ENCODE measurements around the gene DZIP3. TPM values are rescaled to one million over a fixed set of nuclear protein-coding genes. Genes with fewer than 3 reads are reported as not detected.

DZIP3 gene
- total RNA-seq, 2 experiments from 2014 or later: 11.3 to 11.4 TPM

DNA sequence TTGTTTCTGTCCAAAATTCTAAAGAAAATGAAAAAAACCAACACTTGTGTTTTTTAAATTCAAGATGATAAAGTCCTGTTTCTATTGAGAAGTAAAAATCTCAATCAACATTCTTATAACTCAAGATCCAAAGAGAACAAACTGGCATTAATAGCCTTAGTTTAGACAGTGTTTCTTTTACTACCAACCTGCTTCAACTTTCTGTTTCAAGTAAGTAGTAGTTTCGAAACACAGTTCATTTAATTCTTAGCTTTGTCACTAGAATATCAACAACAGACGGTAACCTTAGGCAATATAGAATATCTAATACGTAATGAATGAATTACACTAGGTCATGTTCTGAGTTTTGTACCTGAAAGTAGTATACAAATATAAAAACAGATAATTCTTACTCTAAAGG lies 24.0 kb upstream of the DZIP3 start:
- CTCF ChIA-PET: interaction anchor here (1.4 kb wide), 1 partner anchor 12 kb away, joined by 5 read pairs; no protein-coding TSS in a partner anchor
- peaks cover 35% of the 10 kb centered on the region for H3K36me3 Mint-ChIP-seq
- H3K9me3 Mint-ChIP-seq: no peaks in the 10 kb centered on the region
- H3K27ac Mint-ChIP-seq: no peak overlapping the region
- H3K4me3 Mint-ChIP-seq: no peak overlapping the region
- H3K27me3 Mint-ChIP-seq: no peaks in the 10 kb centered on the region
- no peak for DNase-seq
- POLR2A ChIA-PET: no interaction called here
- peaks cover 3% of the 10 kb centered on the region for H3K4me1 Mint-ChIP-seq (ENCODE audit: low read depth)
- intact Hi-C loops (cut with micrococcal nuclease): no loop called here

DNA sequence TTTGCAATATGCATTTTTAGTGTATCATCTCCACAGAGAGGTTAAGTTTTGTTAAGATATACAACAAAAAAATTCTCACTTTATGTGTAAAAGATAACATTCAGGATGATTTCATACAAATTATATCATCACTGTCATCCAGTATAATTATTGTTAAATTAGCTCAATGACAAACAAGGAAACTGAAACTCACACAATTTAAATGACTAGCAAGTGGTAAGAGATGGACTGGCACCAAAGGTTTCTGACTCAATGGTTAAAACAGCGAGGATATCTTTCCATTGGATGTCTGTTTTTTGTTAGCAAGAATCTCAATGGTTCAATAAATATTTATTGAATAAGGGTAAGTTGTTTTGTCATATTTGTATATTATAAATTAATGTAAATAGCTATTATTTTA lies 22.9 kb upstream of the DZIP3 start:
- Mint-ChIP-seq H3K4me3 (no peak overlapping the region), H3K9me3 (no peaks in the 10 kb centered on the region), H3K27me3 (no peaks in the 10 kb centered on the region), H3K4me1 (ENCODE audit: low read depth) (peaks cover 3% of the 10 kb centered on the region), H3K36me3 (peaks cover 30% of the 10 kb centered on the region), H3K27ac (no peak overlapping the region)
- POLR2A ChIA-PET: interaction anchor here (1.4 kb wide), 1 partner anchor 14 kb away, joined by 4 read pairs; no protein-coding TSS in a partner anchor
- intact Hi-C loops (cut with micrococcal nuclease): no loop called here
- CTCF ChIA-PET: interaction anchor here (1.6 kb wide), 1 partner anchor 14 kb away, joined by 4 read pairs; no protein-coding TSS in a partner anchor
- no peak for DNase-seq

DNA sequence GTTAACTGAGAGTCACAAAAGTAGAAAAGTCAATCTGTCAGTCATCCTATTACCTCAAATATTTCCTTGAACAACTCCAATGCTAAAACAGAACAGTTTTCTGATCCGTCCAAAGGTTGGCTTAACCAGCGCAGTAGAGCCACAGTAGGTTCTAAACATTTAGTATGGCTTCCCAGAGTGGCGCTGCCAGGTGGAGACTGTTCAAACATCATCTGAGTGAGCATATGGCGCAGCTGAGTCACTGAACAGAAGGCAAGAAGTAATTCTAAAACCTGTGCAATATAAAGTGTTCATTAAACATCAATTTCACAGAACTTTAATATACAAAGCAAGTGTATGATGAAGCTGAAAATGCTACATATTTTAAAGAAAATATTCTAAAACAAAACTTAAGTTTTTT lies 20.2 kb upstream of the DZIP3 start:
- H3K36me3 Mint-ChIP-seq: peaks cover 43% of the 10 kb centered on the region
- CTCF ChIA-PET: no interaction called here
- no peaks in the 10 kb centered on the region for H3K27me3 Mint-ChIP-seq
- peaks cover 5% of the 10 kb centered on the region for H3K9me3 Mint-ChIP-seq
- H3K27ac Mint-ChIP-seq: no peak overlapping the region
- H3K4me3 Mint-ChIP-seq: no peak overlapping the region
- no peak for DNase-seq
- H3K4me1 Mint-ChIP-seq (ENCODE audit: low read depth): peaks cover 3% of the 10 kb centered on the region
- POLR2A ChIA-PET: no interaction called here
- intact Hi-C loops (cut with micrococcal nuclease): no loop called here

DNA sequence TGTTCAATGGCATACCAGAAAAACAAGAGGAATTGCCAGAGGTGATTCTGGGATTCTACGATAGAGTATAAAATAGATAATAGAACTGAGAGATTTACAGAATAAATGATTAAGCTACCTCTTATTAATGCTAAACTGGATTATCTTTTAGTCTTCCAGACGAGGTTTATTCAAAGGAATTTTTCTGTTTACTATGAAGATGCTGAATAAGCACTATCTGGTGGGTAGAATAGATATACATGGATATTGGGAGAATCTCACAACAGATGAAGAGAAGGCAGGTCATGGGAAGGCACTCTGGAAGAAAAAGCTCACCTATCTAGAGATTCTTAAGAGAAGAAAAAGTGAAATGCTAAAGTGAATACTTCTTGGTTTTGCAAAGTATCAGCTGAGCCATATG lies 11.5 kb upstream of the DZIP3 start:
- Mint-ChIP-seq H3K4me1 (ENCODE audit: low read depth) (peaks cover 7% of the 10 kb centered on the region), H3K27me3 (no peaks in the 10 kb centered on the region), H3K36me3 (peaks cover 48% of the 10 kb centered on the region), H3K4me3 (no peak overlapping the region), H3K27ac (no peak overlapping the region), H3K9me3 (peaks cover 3% of the 10 kb centered on the region)
- CTCF ChIA-PET: no interaction called here
- POLR2A ChIA-PET: interaction anchor here (1.5 kb wide), 1 partner anchor 11 kb away, joined by 5 read pairs; the partner anchor contains the start of genes CIP2A and DZIP3
- DNase-seq: no peak
- intact Hi-C loops (cut with micrococcal nuclease): no loop called here

DNA sequence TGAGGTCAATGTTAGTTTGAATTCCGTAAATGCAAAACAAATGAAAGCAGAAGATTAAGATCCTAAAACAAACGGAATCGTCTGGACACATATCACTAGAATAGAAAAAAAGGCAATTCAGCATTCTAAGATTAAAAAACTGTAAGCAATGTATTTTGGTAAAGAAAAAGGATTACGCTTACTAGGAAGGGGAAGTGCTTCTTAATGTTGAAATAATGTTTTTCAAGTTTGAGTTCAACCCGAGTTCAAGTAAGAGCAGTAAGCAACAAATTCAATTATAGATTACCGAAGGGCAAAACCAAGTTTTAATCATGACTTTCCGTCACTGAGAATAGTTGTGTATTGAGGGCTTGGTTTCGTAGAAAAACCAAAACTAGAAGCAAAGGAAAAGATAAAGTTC lies 921 bp upstream of the DZIP3 start:
- DNase-seq: no peak
- ChIA-PET POLR2A (interaction anchor here (0.7 to 2.8 kb wide), 7 partner anchors 11 to 458 kb away, joined by 3 to 27 read pairs (median 4); partner anchors contain the start of gene IFT57), CTCF (interaction anchor here (0.9 to 3.3 kb wide), 6 partner anchors 14 to 326 kb away, joined by 3 to 32 read pairs (median 4); no protein-coding TSS in a partner anchor)
- Mint-ChIP-seq H3K27ac (peak overlapping the region; percentile 99), H3K4me3 (peak overlapping the region; percentile 99), H3K27me3 (no peaks in the 10 kb centered on the region), H3K4me1 (ENCODE audit: low read depth) (peaks cover 29% of the 10 kb centered on the region), H3K36me3 (peaks cover 9% of the 10 kb centered on the region), H3K9me3 (no peaks in the 10 kb centered on the region)
- intact Hi-C loops (cut with micrococcal nuclease): loop anchor here (2.0 to 10.0 kb wide), 5 partner anchors 236 to 644 kb away; partner anchors contain the start of gene IFT57

DNA sequence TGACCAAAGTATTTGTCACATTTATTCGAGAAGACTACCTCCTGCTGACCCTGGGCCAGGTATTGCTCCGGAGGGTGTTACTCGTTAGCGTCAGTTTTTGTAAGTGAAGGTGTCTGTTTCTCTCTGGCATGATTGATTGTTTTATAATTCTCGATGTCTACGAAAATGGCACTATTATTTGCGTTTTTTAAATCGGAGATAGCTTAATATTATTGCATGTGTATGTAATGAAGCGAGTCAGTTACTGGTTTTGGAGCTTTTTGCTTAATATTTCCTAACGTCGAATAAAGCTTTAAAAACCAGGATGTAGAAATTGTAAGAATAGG lies 439 bp downstream of the DZIP3 start:
- peaks cover 29% of the 10 kb centered on the region for H3K4me1 Mint-ChIP-seq (ENCODE audit: low read depth)
- CTCF ChIA-PET: interaction anchor here (0.5 to 3.3 kb wide), 7 partner anchors 8 to 436 kb away, joined by 3 to 32 read pairs (median 6); no protein-coding TSS in a partner anchor
- peak overlapping the region; percentile 99 for H3K27ac Mint-ChIP-seq
- POLR2A ChIA-PET: interaction anchor here (1.0 to 2.8 kb wide), 6 partner anchors 9 to 245 kb away, joined by 3 to 27 read pairs (median 4); partner anchors contain the start of gene TRAT1
- DNase-seq: no peak
- peaks cover 9% of the 10 kb centered on the region for H3K36me3 Mint-ChIP-seq
- H3K27me3 Mint-ChIP-seq: no peaks in the 10 kb centered on the region
- H3K4me3 Mint-ChIP-seq: peak overlapping the region; percentile 99
- no peaks in the 10 kb centered on the region for H3K9me3 Mint-ChIP-seq
- intact Hi-C loops (cut with micrococcal nuclease): loop anchor here (1.0 to 10.0 kb wide), 7 partner anchors 9 to 645 kb away; partner anchors contain the start of gene IFT57

DNA sequence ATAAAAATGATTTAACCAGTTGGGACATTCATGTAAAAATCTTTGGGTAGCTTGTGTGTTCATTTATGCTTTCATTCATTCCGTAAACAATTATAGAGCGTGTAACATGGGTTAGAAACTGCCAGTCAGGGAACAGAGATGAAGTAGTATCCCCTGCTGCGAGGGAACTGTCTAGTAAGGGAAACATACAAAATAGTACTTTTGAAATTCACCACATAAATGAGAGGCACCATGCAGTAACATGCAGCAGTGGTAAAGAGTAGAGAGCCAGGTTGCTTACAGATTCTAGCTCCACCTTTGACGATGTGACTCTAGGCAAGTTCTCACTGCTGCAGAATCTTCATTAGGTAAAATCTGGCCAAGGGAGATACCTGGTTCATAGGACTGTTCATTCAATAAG lies 938 bp downstream of the DZIP3 start:
- no peaks in the 10 kb centered on the region for H3K9me3 Mint-ChIP-seq
- H3K27me3 Mint-ChIP-seq: no peaks in the 10 kb centered on the region
- intact Hi-C loops (cut with micrococcal nuclease): loop anchor here (1.0 kb wide), 1 partner anchor 9 kb away; no protein-coding TSS in a partner anchor
- H3K4me3 Mint-ChIP-seq: peak overlapping the region; percentile 99
- POLR2A ChIA-PET: interaction anchor here (1.3 to 2.8 kb wide), 3 partner anchors 12 to 240 kb away, joined by 3 to 27 read pairs (median 4); partner anchors contain the start of gene TRAT1
- CTCF ChIA-PET: interaction anchor here (0.5 to 3.3 kb wide), 5 partner anchors 8 to 437 kb away, joined by 3 to 32 read pairs (median 4); no protein-coding TSS in a partner anchor
- H3K36me3 Mint-ChIP-seq: peaks cover 5% of the 10 kb centered on the region
- H3K4me1 Mint-ChIP-seq (ENCODE audit: low read depth): peaks cover 29% of the 10 kb centered on the region
- peak overlapping the region; percentile 80 for H3K27ac Mint-ChIP-seq
- no peak for DNase-seq

DNA sequence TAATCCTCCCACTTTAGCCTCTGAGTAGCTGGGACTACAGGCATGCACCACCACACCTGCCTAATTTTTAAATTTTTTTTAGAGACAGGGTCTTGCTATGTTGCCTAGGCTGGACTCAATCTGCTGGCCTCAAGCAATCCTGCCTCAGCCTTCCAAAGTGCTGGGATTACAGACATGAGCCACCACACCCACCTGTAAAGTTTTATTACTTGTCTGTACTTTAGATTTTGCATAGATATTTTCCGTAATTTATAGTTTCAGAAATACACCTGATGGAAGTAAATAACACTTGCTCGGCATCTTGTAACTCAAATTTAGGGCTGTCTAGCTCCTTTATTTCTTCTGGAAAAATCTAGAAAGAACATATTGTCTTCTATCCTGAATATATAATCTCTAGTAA lies 5.8 kb downstream of the DZIP3 start:
- Mint-ChIP-seq H3K9me3 (no peaks in the 10 kb centered on the region), H3K4me3 (no peak overlapping the region), H3K27ac (no peak overlapping the region), H3K36me3 (no peaks in the 10 kb centered on the region), H3K27me3 (no peaks in the 10 kb centered on the region), H3K4me1 (ENCODE audit: low read depth) (peaks cover 22% of the 10 kb centered on the region)
- DNase-seq: no peak
- ChIA-PET CTCF (interaction anchor here (1.5 kb wide), 1 partner anchor 9 kb away, joined by 3 read pairs; no protein-coding TSS in a partner anchor), POLR2A (no interaction called here)
- intact Hi-C loops (cut with micrococcal nuclease): no loop called here

DNA sequence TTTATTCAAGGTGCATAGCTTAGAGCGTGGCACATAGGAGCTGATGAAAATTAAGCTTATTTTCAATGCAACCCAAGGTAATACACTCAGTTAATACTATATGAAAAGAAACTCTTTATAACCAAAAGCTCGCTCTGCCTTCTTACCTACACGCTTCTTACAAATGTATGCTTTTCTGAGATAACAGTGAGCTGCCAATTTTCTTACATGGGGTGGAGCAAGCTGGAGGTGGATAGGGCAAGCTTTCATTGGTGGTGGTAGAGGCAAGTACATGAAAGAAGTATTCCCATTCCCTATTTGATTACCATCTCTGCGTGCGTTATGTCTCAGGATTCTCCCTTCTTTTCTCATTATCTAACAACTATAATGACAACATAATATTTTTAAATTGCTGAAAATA lies 8.9 kb downstream of the DZIP3 start:
- Mint-ChIP-seq H3K4me3 (no peak overlapping the region), H3K36me3 (no peaks in the 10 kb centered on the region), H3K27ac (no peak overlapping the region), H3K27me3 (no peaks in the 10 kb centered on the region), H3K9me3 (peaks cover 2% of the 10 kb centered on the region), H3K4me1 (ENCODE audit: low read depth) (peaks cover 27% of the 10 kb centered on the region)
- POLR2A ChIA-PET: interaction anchor here (2.9 kb wide), 1 partner anchor 9 kb away, joined by 22 read pairs; the partner anchor contains the start of genes CIP2A and DZIP3
- intact Hi-C loops (cut with micrococcal nuclease): no loop called here
- no peak for DNase-seq
- CTCF ChIA-PET: interaction anchor here (0.9 to 1.7 kb wide), 2 partner anchors 9 to 316 kb away, joined by 4 to 5 read pairs; partner anchors contain the start of genes CIP2A and DZIP3

DNA sequence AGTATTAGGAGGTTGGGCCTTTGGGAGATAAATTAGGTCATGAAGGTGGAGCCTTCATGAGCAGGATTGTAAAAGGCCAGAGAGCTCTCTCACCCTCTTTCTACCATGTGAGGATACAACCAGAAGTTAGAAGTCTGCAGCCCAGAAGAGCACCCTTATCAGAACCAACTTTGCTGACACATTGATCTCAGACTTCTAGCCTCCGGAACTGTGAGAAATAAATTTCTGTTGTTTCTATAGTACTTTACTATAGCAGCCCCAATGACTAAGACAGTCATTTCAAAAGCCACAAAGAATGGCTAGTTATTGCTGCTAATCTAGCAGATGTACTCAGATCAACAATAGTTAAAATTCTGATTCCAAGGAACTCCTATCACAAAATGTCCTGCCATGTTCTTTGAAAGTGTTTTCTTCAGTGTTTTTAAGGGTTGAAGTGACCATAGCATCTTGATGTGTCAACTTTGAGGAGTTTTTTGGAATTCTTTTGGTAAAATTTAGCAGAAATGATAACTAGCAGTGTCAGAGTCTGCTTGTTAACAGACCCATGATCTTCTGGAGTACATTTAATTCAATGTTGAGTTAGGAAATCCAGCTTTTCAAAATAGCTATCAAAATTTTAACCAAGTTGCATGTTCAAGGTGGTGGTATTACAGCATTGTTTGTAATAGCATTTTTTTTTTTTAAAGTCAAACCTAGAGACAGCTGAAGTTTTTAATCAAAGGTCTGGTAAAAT lies 10.3 kb downstream of the DZIP3 start:
- intact Hi-C loops (cut with micrococcal nuclease): loop anchor here (1.0 kb wide), 1 partner anchor 10 kb away; no protein-coding TSS in a partner anchor
- peaks cover 2% of the 10 kb centered on the region for H3K9me3 Mint-ChIP-seq
- H3K27me3 Mint-ChIP-seq: no peaks in the 10 kb centered on the region
- POLR2A ChIA-PET: interaction anchor here (2.9 kb wide), 1 partner anchor 11 kb away, joined by 22 read pairs; the partner anchor contains the start of genes CIP2A and DZIP3
- no peaks in the 10 kb centered on the region for H3K36me3 Mint-ChIP-seq
- no peak overlapping the region for H3K4me3 Mint-ChIP-seq
- H3K4me1 Mint-ChIP-seq (ENCODE audit: low read depth): peaks cover 42% of the 10 kb centered on the region
- no peak overlapping the region for H3K27ac Mint-ChIP-seq
- no peak for DNase-seq
- CTCF ChIA-PET: interaction anchor here (1.4 to 1.7 kb wide), 2 partner anchors 10 to 315 kb away, joined by 5 to 6 read pairs; partner anchors contain the start of genes CIP2A and DZIP3

DNA sequence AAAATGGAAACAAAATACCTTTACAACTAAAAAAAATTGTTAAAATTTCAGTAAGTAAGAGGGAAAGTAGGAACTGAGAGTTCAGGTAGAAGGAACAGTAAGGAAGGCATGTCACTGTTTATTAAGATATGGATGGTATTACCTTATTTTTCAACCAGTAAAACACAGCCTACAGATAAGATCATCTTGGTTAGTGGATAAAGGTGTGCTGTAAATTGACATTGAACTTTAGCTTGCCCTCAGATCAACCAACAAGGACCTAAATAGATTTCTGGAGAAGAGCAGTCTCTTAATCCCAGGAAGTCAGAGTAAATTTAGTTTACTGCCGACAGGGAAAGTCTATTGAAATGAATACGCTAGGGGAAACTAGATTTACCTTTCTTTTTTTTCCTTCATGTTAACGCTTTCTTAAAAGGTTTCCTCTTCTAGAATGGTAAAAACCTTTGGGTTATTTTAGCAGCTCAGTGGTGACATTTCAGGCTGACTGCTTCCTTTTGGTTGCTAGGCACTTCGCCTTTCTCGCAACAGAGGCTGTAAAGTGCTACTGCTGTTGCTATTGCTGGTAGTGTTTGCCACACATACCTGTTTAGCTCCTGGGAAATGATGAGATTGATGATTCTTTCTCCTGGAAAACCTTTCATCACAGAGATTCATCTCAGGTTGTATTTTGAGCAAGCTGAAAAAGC lies 12.9 kb downstream of the DZIP3 start:
- H3K9me3 Mint-ChIP-seq: peaks cover 2% of the 10 kb centered on the region
- no peak overlapping the region for H3K27ac Mint-ChIP-seq
- DNase-seq: peak; percentile 50
- peaks cover 44% of the 10 kb centered on the region for H3K4me1 Mint-ChIP-seq (ENCODE audit: low read depth)
- ChIA-PET CTCF (interaction anchor here (1.3 to 5.0 kb wide), 4 partner anchors 13 to 421 kb away, joined by 3 to 32 read pairs (median 6); partner anchors contain the start of genes CIP2A and DZIP3), POLR2A (interaction anchor here (0.8 to 3.9 kb wide), 2 partner anchors 13 to 233 kb away, joined by 3 to 27 read pairs; partner anchors contain the start of genes CIP2A and DZIP3)
- H3K36me3 Mint-ChIP-seq: peaks cover 2% of the 10 kb centered on the region
- no peaks in the 10 kb centered on the region for H3K27me3 Mint-ChIP-seq
- H3K4me3 Mint-ChIP-seq: no peak overlapping the region
- intact Hi-C loops (cut with micrococcal nuclease): no loop called here

Data from activated CD4-positive, alpha-beta memory T cell treated with anti-CD3 and anti-CD28 coated beads for 36 hours (primary cell).